Caco-2 (cell line): Measurements from ENCODE around the gene PNMT. TPM values are rescaled to one million over a fixed set of nuclear protein-coding genes. Genes with fewer than 3 reads are reported as not detected.

ENCODE experiments used
- BruUV-seq: library from RNA; stranded (reverse); fragments of 400-500 nt; replicated peaks from 2 replicates; lab custom pipeline; 2021; lab: Mats Ljungman, UMichigan
- CTCF ChIA-PET: fragments of 300-600 bp; sonication (Branson Sonifier 250); formaldehyde crosslinking; loops from one replicate; lab custom pipeline; 2022; ENCODE audit warnings: antibody characterized with exemption; lab: Charles Lee
- POLR2A ChIA-PET: fragments of 300-600 bp; sonication (Branson Sonifier 250); formaldehyde crosslinking; loops from one replicate; lab custom pipeline; 2022; ENCODE audit warnings: antibody characterized with exemption; lab: Charles Lee
- DNase-seq, 2 experiments: peaks; one replicate each; pipeline versions ENCODE4 v3.0.0 to v3.0.0-alpha.2; 2020 to 2022
- H3K27me3 ChIP-seq: replicated peaks from 2 replicates; pipeline ENCODE4 v1.6.0; 2011; ENCODE audit warnings: low read length; ENCODE audit not compliant: control insufficient read depth, insufficient read depth
- H3K36me3 ChIP-seq: 2 replicates; pipeline ENCODE4 v1.5.1; 2011; ENCODE audit warnings: low read length; ENCODE audit not compliant: control insufficient read depth, insufficient read depth
- H3K4me1 ChIP-seq: fragments of 250-450 bp; sonication (Bioruptor Pico); 2 replicates; pipeline ENCODE4 v1.5.1; 2020; ENCODE audit warnings: mild to moderate bottlenecking
- H3K4me3 ChIP-seq: 2 replicates; pipeline ENCODE4 v1.5.1; 2011; ENCODE audit warnings: low read depth, mild to moderate bottlenecking, control low read depth, low read length
- H3K9me3 ChIP-seq: fragments of 250-450 bp; sonication (Bioruptor Pico); 2 replicates; pipeline ENCODE4 v1.5.1; 2020; ENCODE audit warnings: mild to moderate bottlenecking, moderate library complexity
- H3K27ac Mint-ChIP-seq: one replicate; pipeline ENCODE4 v1.8.0; 2022; ENCODE audit warnings: mixed read lengths; ENCODE audit not compliant: unreplicated experiment
- H3K27me3 Mint-ChIP-seq: one replicate; pipeline ENCODE4 v1.8.0; 2022; ENCODE audit warnings: mixed read lengths; ENCODE audit not compliant: insufficient read depth, unreplicated experiment
- H3K36me3 Mint-ChIP-seq: one replicate; pipeline ENCODE4 v1.8.0; 2022; ENCODE audit warnings: mild to moderate bottlenecking, mixed read lengths; ENCODE audit not compliant: insufficient read depth, unreplicated experiment
- H3K4me1 Mint-ChIP-seq: one replicate; pipeline ENCODE4 v1.8.0; 2022; ENCODE audit warnings: low read depth, mixed read lengths; ENCODE audit not compliant: unreplicated experiment
- H3K4me3 Mint-ChIP-seq: one replicate; pipeline ENCODE4 v1.8.0; 2022; ENCODE audit warnings: mild to moderate bottlenecking, moderate library complexity, mixed read lengths; ENCODE audit not compliant: unreplicated experiment
- H3K9me3 Mint-ChIP-seq: one replicate; pipeline ENCODE4 v1.8.0; 2022; ENCODE audit warnings: mixed read lengths; ENCODE audit not compliant: unreplicated experiment
- intact Hi-C: fragments of 100-400 bp; cut with micrococcal nuclease; formaldehyde crosslinking; loops from one replicate; pipeline ENCODE4 v1.10.0; 2022; ENCODE audit not compliant: unreplicated experiment
- total RNA-seq: library from RNA; stranded (reverse); gene quantifications from 2 replicates; pipeline ENCODE4 v1.2.3, GENCODE V29; 2022
- TF ChIP-seq, protein P1 (sequence below), 2 experiments: fragments of 200-600 bp in 1 of 2; IDR thresholded peaks; 1 replicate in 1 of 2; 2 replicates in 1 of 2; pipeline versions ENCODE4 v1.5.1 to v1.8.0; 2011 to 2022; ENCODE audit warnings: antibody characterized with exemption in 1 of 2, control low read depth in 1 of 2, inconsistent platforms in 1 of 2, low read depth in 1 of 2, low read length in 1 of 2, mild to moderate bottlenecking in 1 of 2, moderate library complexity in 1 of 2; ENCODE audit not compliant: insufficient read depth in 1 of 2, severe bottlenecking in 1 of 2, unreplicated experiment in 1 of 2

The PNMT gene
- total RNA-seq, 1 experiment from 2014 or later = not detected

GRCh38 chr17:39666601-39667261 is 1.5 kb upstream of the PNMT start:
- TF ChIP-seq, protein P1, sequence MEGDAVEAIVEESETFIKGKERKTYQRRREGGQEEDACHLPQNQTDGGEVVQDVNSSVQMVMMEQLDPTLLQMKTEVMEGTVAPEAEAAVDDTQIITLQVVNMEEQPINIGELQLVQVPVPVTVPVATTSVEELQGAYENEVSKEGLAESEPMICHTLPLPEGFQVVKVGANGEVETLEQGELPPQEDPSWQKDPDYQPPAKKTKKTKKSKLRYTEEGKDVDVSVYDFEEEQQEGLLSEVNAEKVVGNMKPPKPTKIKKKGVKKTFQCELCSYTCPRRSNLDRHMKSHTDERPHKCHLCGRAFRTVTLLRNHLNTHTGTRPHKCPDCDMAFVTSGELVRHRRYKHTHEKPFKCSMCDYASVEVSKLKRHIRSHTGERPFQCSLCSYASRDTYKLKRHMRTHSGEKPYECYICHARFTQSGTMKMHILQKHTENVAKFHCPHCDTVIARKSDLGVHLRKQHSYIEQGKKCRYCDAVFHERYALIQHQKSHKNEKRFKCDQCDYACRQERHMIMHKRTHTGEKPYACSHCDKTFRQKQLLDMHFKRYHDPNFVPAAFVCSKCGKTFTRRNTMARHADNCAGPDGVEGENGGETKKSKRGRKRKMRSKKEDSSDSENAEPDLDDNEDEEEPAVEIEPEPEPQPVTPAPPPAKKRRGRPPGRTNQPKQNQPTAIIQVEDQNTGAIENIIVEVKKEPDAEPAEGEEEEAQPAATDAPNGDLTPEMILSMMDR (IDR thresholded peaks at IDR 0.05; ENCODE audit: insufficient read depth in 1 of 2, low read depth in 1 of 2, low read length in 1 of 2, severe bottlenecking in 1 of 2, unreplicated experiment in 1 of 2) = no peak
- peaks cover 4% of the 10 kb centered on the region for H3K27me3 Mint-ChIP-seq
- H3K4me3 Mint-ChIP-seq = peak overlapping the region; percentile 20
- no peak overlapping the region for H3K4me3 ChIP-seq
- BruUV-seq = no TSS peak
- peaks cover 10% of the 10 kb centered on the region for H3K36me3 Mint-ChIP-seq
- peaks cover 6% of the 10 kb centered on the region for H3K4me1 Mint-ChIP-seq
- DNase-seq = no peak
- no peaks in the 10 kb centered on the region for H3K9me3 Mint-ChIP-seq
- no peak overlapping the region for H3K27ac Mint-ChIP-seq
- H3K36me3 ChIP-seq = no peaks in the 10 kb centered on the region
- ChIA-PET CTCF (interaction anchor here (0.8 to 2.5 kb wide), 5 partner anchors 9 to 116 kb away, joined by 4 to 12 read pairs (median 6); no protein-coding TSS in a partner anchor), POLR2A (no interaction called here)
- no peaks in the 10 kb centered on the region for H3K9me3 ChIP-seq
- no peaks in the 10 kb centered on the region for H3K27me3 ChIP-seq
- intact Hi-C loops = no loop called here
- peaks cover 7% of the 10 kb centered on the region; the same call in 1 of the 2 replicates for H3K4me1 ChIP-seq

DNA sequence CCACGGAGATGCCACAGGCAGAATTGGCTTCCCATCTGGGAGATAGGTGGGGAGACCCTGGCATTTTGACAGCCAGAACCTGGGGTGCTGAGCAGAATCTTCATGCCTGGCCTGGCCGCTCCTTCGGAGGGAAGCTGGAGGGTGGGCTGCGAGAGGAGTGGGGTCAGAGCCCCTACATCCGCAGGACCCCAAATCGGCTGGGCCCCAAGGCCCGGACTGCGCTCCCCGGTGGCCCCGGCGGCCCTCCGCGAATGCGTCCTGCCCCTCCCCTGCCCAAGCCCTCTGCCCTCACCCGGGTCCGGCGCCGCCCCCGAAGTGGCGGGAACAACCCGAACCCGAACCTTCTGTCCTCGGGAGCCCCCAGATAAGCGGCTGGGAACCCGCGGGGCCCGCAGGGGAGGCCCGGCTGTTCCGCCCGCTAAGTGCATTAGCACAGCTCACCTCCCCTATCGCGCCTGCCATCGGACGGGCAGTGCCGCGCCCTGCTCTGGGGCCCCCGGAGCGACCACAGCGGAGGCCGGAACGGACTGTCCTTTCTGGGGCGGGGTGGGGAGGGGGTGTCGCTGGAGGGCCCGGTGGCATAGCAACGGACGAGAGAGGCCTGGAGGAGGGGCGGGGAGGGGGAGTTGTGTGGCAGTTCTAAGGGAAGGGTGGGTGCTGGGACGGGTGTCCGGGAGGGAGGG is 850 bp upstream of the PNMT start:
- ChIA-PET CTCF (interaction anchor here (0.8 to 2.5 kb wide), 4 partner anchors 8 to 44 kb away, joined by 3 to 12 read pairs (median 6); no protein-coding TSS in a partner anchor), POLR2A (no interaction called here)
- H3K4me3 ChIP-seq = no peak overlapping the region
- no TSS peak for BruUV-seq
- Mint-ChIP-seq H3K4me3 (peak overlapping the region; percentile 20), H3K4me1 (peaks cover 6% of the 10 kb centered on the region), H3K27me3 (peaks cover 4% of the 10 kb centered on the region), H3K36me3 (peaks cover 10% of the 10 kb centered on the region), H3K9me3 (no peaks in the 10 kb centered on the region), H3K27ac (no peak overlapping the region)
- peaks cover 7% of the 10 kb centered on the region; the same call in 1 of the 2 replicates for H3K4me1 ChIP-seq
- H3K9me3 ChIP-seq = no peaks in the 10 kb centered on the region
- H3K36me3 ChIP-seq = no peaks in the 10 kb centered on the region
- intact Hi-C loops = no loop called here
- H3K27me3 ChIP-seq = no peaks in the 10 kb centered on the region
- TF ChIP-seq, protein P1 (IDR thresholded peaks at IDR 0.05; ENCODE audit: insufficient read depth in 1 of 2, low read depth in 1 of 2, low read length in 1 of 2, severe bottlenecking in 1 of 2, unreplicated experiment in 1 of 2) = no peak
- no peak for DNase-seq

DNA sequence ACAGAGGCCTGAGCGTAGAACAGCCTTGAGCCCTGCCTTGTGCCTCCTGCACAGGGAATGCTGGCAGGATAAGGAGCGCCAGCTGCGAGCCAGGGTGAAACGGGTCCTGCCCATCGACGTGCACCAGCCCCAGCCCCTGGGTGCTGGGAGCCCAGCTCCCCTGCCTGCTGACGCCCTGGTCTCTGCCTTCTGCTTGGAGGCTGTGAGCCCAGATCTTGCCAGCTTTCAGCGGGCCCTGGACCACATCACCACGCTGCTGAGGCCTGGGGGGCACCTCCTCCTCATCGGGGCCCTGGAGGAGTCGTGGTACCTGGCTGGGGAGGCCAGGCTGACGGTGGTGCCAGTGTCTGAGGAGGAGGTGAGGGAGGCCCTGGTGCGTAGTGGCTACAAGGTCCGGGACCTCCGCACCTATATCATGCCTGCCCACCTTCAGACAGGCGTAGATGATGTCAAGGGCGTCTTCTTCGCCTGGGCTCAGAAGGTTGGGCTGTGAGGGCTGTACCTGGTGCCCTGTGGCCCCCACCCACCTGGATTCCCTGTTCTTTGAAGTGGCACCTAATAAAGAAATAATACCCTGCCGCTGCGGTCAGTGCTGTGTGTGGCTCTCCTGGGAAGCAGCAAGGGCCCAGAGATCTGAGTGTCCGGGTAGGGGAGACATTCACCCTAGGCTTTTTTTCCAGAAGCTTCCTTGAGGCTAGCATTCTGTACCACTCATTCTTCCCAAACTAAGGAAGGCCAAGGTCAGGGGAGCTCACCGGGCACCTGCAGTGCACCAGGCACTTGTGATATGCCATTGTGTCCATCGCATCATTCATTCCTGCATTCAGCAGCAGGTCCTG is 1.9 kb downstream of the PNMT start:
- ChIA-PET POLR2A (no interaction called here), CTCF (interaction anchor here (0.8 to 4.9 kb wide), 9 partner anchors 12 to 122 kb away, joined by 3 to 44 read pairs (median 4); partner anchors contain the start of gene PGAP3)
- H3K4me1 ChIP-seq = peaks cover 18% of the 10 kb centered on the region
- no peaks in the 10 kb centered on the region for H3K27me3 ChIP-seq
- peaks cover 4% of the 10 kb centered on the region for H3K27me3 Mint-ChIP-seq
- H3K36me3 Mint-ChIP-seq = peaks cover 9% of the 10 kb centered on the region
- no peaks in the 10 kb centered on the region for H3K36me3 ChIP-seq
- no peak overlapping the region for H3K27ac Mint-ChIP-seq
- peaks cover 7% of the 10 kb centered on the region for H3K4me1 Mint-ChIP-seq
- no peaks in the 10 kb centered on the region for H3K9me3 Mint-ChIP-seq
- no peak for DNase-seq
- no peaks in the 10 kb centered on the region for H3K9me3 ChIP-seq
- intact Hi-C loops = no loop called here
- TF ChIP-seq, protein P1 (IDR thresholded peaks at IDR 0.05; ENCODE audit: insufficient read depth in 1 of 2, low read depth in 1 of 2, low read length in 1 of 2, severe bottlenecking in 1 of 2, unreplicated experiment in 1 of 2) = no peak
- no peak overlapping the region for H3K4me3 ChIP-seq
- BruUV-seq = no TSS peak
- no peak overlapping the region for H3K4me3 Mint-ChIP-seq
